22Rv1 (cell line): ENCODE data around the gene FKBP2.

Experiments
- H3K27ac ChIP-seq: fragments of 450-650 bp; 2 replicates; pipeline ENCODE4 v1.5.1; 2017
- CTCF ChIP-seq: fragments of 450-650 bp; IDR thresholded peaks from 2 replicates; pipeline ENCODE4 v1.5.1; 2017; ENCODE audit warnings: mild to moderate bottlenecking
- ZFX ChIP-seq: fragments of 450-650 bp; IDR thresholded peaks from 2 replicates; pipeline ENCODE4 v1.6.1; 2017; ENCODE audit warnings: antibody characterized with exemption, borderline replicate concordance

FKBP2 gene

GRCh38 chr11:64246871-64247728 lies 6.2 kb downstream of the FKBP2 start, which contains the start of gene PPP1R14B:
TSS of gene PPP1R14B (minus strand) at chr11:64246943. CDS start at chr11:64246673, 270 bp downstream.
- H3K27ac ChIP-seq, result peak within 1 kb of the TSS; percentile 97

GRCh38 chr11:64247729-64248531 lies 7.0 kb downstream of the FKBP2 start:
- H3K27ac ChIP-seq, result peak overlapping the region; percentile 97
- TF ChIP-seq ZFX (no peak), CTCF (no peak)

More at GRCh38 chr11:64246871-64247728, 6.2 kb downstream of the FKBP2 start, which contains the start of gene PPP1R14B:
- 0 out of 2 replicates have a peak, but pooled peaks have one; percentile 16 for TF ChIP-seq CTCF
- TF ChIP-seq ZFX, result no peak

- TF ChIP-seq CTCF (no peak), ZFX (no peak)
- H3K27ac ChIP-seq, result no peak overlapping the region
Measured at GRCh38 chr11:64248578-64248977, 7.7 kb downstream of the FKBP2 start.

- TF ChIP-seq CTCF (no peak), ZFX (no peak)
- no peak overlapping the region for H3K27ac ChIP-seq
Measured at GRCh38 chr11:64249038-64249437, 8.1 kb downstream of the FKBP2 start.

- TF ChIP-seq ZFX, result no peak
- no peak for TF ChIP-seq CTCF
- no peak overlapping the region for H3K27ac ChIP-seq
Measured at GRCh38 chr11:64249563-64250414, 8.9 kb downstream of the FKBP2 start.

- H3K27ac ChIP-seq, result peak overlapping the region; percentile 82; the same call in 1 of the 2 replicates
- TF ChIP-seq ZFX (no peak), CTCF (no peak)
Measured at GRCh38 chr11:64250415-64251015, 9.6 kb downstream of the FKBP2 start.
